Measurements from ENCODE around the gene FHL2.

Gene FHL2

GRCh38 chr2:105325389-105325963 is 73.4 kb downstream of the FHL2 start:
- TF ChIP-seq POLR2AphosphoS5 (IDR thresholded peaks at IDR 0.05; ENCODE audit: low read depth, low read length) (no peak), SIN3A (IDR thresholded peaks at IDR 0.05; ENCODE audit: borderline replicate concordance, insufficient read depth, low read length) (no peak), TAF1 (IDR thresholded peaks at IDR 0.05; ENCODE audit: borderline replicate concordance, insufficient read depth, low read length) (no peak), REST (IDR thresholded peaks at IDR 0.05; ENCODE audit: insufficient read depth in 1 of 2, low read depth in 2 of 2, low read length in 2 of 2) (no peak), FOXP2 (optimal IDR thresholded peaks at IDR 0.05; ENCODE audit: borderline replicate concordance, extremely low read depth, extremely low read length, insufficient read depth) (no peak)

GRCh38 chr2:105324732-105325131 is 74.1 kb downstream of the FHL2 start:
- TF ChIP-seq REST (IDR thresholded peaks at IDR 0.05; ENCODE audit: insufficient read depth in 1 of 2, low read depth in 2 of 2, low read length in 2 of 2) (no peak), TAF1 (IDR thresholded peaks at IDR 0.05; ENCODE audit: borderline replicate concordance, insufficient read depth, low read length) (no peak), SIN3A (IDR thresholded peaks at IDR 0.05; ENCODE audit: borderline replicate concordance, insufficient read depth, low read length) (no peak), FOXP2 (optimal IDR thresholded peaks at IDR 0.05; ENCODE audit: borderline replicate concordance, extremely low read depth, extremely low read length, insufficient read depth) (no peak), POLR2AphosphoS5 (IDR thresholded peaks at IDR 0.05; ENCODE audit: low read depth, low read length) (no peak)

- no peak for TF ChIP-seq POLR2AphosphoS5 (IDR thresholded peaks at IDR 0.05; ENCODE audit: low read depth, low read length)
- no peak for TF ChIP-seq REST (IDR thresholded peaks at IDR 0.05; ENCODE audit: insufficient read depth in 1 of 2, low read depth in 2 of 2, low read length in 2 of 2)
- TF ChIP-seq FOXP2 (optimal IDR thresholded peaks at IDR 0.05; ENCODE audit: borderline replicate concordance, extremely low read depth, extremely low read length, insufficient read depth): no peak
- TF ChIP-seq TAF1 (IDR thresholded peaks at IDR 0.05; ENCODE audit: borderline replicate concordance, insufficient read depth, low read length): no peak
- TF ChIP-seq SIN3A (IDR thresholded peaks at IDR 0.05; ENCODE audit: borderline replicate concordance, insufficient read depth, low read length): no peak
Measured at GRCh38 chr2:105324101-105324500, 74.8 kb downstream of the FHL2 start.

GRCh38 chr2:105323111-105323510 is 75.7 kb downstream of the FHL2 start:
- TF ChIP-seq FOXP2 (optimal IDR thresholded peaks at IDR 0.05; ENCODE audit: borderline replicate concordance, extremely low read depth, extremely low read length, insufficient read depth): no peak
- TF ChIP-seq TAF1 (IDR thresholded peaks at IDR 0.05; ENCODE audit: borderline replicate concordance, insufficient read depth, low read length): no peak
- no peak for TF ChIP-seq POLR2AphosphoS5 (IDR thresholded peaks at IDR 0.05; ENCODE audit: low read depth, low read length)
- TF ChIP-seq REST (IDR thresholded peaks at IDR 0.05; ENCODE audit: insufficient read depth in 1 of 2, low read depth in 2 of 2, low read length in 2 of 2): no peak
- TF ChIP-seq SIN3A (IDR thresholded peaks at IDR 0.05; ENCODE audit: borderline replicate concordance, insufficient read depth, low read length): no peak

All from PFSK-1 (cell line).